Middle frontal gyrus (tissue), 1 donor: ENCODE data around the gene ZNF407.
"Not testable (repeated sequence)": the region's sequence is repeated elsewhere in the genome, so short reads cannot be mapped to it uniquely, and the experiment has no call there.

ENCODE experiments used
- DNase-seq: peaks from one replicate; pipeline ENCODE4 v3.0.0-alpha.2; 2015; ENCODE audit warnings: low spot score; ENCODE audit errors: extremely low spot score

Gene ZNF407, protein sequence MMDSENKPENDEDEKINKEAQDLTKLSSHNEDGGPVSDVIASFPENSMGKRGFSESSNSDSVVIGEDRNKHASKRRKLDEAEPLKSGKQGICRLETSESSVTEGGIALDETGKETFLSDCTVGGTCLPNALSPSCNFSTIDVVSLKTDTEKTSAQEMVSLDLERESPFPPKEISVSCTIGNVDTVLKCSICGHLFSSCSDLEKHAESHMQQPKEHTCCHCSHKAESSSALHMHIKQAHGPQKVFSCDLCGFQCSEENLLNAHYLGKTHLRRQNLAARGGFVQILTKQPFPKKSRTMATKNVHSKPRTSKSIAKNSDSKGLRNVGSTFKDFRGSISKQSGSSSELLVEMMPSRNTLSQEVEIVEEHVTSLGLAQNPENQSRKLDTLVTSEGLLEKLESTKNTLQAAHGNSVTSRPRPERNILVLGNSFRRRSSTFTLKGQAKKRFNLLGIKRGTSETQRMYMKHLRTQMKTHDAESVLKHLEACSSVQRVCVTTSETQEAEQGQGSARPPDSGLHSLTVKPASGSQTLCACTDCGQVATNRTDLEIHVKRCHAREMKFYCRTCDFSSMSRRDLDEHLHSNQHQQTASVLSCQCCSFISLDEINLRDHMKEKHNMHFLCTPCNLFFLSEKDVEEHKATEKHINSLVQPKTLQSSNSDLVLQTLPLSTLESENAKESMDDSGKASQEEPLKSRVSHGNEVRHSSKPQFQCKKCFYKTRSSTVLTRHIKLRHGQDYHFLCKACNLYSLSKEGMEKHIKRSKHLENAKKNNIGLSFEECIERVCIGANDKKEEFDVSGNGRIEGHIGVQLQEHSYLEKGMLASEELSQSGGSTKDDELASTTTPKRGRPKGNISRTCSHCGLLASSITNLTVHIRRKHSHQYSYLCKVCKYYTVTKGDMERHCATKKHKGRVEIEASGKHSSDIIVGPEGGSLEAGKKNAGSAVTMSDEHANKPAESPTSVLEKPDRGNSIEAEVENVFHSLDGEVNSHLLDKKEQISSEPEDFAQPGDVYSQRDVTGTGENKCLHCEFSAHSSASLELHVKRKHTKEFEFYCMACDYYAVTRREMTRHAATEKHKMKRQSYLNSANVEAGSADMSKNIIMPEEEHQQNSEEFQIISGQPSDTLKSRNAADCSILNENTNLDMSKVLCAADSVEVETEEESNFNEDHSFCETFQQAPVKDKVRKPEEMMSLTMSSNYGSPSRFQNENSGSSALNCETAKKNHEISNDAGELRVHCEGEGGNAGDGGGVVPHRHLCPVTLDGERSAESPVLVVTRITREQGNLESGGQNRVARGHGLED (N-terminal part only)

GRCh38 chr18:74597662-74598349 is at the start of gene ZNF407:
Gene ZNF407, plus strand, starts transcription at chr18:74597870. Its CDS starts 33,150 bp downstream, at chr18:74631020.
- peak; percentile 81 for DNase-seq

DNA sequence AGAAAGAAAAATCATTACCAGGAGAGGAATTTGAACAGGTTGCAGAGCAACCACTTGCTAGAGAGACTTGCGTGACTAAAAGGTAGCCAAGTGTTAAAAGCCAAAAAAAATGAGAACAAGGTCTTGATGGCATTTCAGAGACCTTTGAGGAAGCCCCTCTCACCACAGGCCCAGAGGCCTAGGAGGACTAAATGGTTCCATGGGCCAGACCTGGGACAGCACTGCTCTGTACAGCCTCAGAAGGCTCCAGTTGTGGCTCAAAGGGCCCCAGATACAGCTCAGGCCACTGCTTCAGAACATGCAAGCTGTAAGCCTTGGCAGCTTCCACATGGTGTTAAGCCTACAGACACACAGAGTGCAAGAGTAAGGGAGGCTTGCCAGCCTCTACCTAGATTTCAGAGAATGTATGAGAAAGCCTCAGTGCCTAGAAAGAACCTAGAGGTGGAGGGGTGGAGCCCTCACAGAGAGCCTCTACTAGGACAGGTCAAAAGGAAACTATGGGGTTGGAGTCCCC is 48.0 kb upstream of the ZNF407 start:
- DNase-seq, result no peak

DNA sequence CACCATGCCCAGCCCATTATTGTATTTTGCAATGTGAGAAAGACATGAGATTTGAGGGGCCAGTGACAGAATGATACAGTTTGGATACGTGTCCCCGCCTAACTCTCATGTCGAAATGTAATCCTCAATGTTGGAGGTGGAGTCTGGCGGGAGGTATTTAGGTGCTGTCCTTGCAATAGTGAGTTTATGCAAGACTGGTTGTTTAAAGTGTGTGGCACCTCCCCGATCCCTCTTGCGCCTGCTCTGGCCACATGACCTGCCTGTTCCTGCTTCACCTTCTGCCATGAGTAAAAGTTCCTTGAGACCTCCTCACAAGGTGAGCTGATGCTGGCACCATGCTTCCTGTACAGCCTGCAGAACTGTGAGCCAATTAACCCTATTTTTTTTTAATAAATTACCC is 46.8 kb upstream of the ZNF407 start:
- DNase-seq, result no peak

DNA sequence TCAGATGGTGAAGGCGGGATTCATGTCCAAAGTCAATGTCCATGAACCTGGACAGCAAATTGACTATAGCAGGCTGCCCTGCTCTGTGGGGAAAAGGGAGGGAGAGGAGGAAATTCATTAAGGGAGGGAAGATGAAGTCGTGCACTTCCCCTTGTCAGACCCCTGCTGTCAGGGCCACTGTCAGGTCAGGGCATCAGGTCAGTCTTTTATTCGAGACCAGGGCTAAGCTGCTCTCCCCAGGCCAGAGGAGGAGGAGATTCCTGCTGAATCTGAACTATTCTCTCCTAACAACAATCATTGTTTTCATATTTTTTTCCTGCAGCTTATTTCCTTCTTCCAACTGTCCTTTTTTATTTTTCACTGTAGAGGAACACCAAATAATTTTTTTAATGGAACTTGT is 46.2 kb upstream of the ZNF407 start:
- DNase-seq, result no peak

GRCh38 chr18:74551936-74552555 is 45.6 kb upstream of the ZNF407 start:
- peak; percentile 77 for DNase-seq

DNA sequence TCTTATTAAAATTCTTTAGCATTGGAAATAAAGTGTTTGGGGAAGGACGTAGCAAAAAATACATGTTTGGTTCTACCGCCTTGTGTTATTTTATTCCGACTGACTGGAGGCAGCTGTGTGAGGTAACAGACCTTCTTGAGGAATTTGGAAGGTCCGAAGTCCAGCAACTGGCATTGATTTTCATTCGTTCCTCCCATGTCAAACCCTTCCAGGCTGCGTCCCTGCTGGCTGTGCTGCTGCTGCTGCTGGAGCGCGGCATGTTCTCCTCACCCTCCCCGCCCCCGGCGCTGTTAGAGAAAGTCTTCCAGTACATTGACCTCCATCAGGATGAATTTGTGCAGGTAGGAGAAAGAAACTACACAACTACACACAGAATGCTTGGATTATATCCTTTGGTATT is 41.5 kb upstream of the ZNF407 start:
- DNase-seq, result no peak

DNA sequence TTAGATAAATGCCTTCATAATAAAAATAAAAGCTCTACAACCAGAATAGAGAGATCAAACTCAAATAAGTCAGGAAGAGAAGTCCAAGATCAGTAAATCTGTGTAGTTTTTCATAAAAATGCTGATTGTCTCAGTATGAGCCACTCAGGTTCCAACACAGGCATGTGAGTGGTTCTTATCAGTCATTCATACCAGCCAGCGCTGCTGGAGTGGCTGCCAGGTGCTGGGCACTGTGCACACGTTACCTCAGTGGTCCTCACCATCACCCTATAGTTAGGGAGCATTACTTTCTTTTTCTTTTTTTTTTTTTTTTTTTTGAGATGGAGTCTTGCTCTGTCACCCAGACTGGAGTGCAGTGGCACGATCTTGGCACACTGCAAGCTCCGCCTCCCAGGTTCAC is 39.6 kb upstream of the ZNF407 start:
- DNase-seq, result no peak

GRCh38 chr18:74562131-74562730 is 35.4 kb upstream of the ZNF407 start:
- no peak for DNase-seq

GRCh38 chr18:74562775-74563174 is 34.9 kb upstream of the ZNF407 start:
- DNase-seq, result no peak

DNA sequence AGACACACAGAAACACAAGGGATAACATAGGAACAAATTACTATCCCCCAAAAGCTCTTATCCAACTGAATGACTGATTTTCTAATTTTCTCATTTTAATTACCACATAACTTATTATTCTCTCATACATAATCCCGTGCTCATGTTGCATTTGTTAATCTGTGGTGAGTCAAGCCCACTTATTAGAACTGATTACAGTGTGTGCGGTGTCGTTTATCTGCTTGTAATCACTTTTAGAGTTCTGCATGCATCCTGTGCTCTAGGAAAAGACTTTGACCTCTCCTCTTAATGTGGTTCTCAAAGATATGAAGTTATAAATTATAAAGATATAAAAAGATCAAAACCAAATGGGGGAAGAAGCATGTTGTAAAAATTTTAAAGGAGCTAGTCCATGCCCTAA is 33.7 kb upstream of the ZNF407 start:
- no peak for DNase-seq

GRCh38 chr18:74565164-74565563 is 32.5 kb upstream of the ZNF407 start:
- not testable (repeated sequence) for DNase-seq

DNA sequence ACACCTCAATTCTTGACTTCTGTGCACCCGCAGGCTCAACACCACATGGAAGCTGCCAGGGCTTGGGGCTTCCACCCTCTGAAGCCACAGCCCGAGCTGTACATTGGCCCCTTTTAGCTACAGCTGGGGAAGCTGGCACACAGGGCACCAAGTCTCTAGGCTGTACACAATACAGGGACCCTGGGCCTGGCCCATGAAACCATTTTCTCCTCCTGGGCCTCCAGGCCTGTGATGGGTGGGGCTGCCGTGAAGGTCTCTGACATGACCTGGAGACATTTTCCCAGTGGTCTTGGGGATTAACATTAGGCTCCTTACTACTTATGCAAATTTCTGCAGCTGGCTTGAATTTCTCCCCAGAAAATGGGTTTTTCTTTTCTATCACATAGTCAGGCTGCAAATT is 31.7 kb upstream of the ZNF407 start:
- DNase-seq, result not testable (repeated sequence)

- DNase-seq, result no peak
Measured at GRCh38 chr18:74567822-74568221, 29.8 kb upstream of the ZNF407 start.

DNA sequence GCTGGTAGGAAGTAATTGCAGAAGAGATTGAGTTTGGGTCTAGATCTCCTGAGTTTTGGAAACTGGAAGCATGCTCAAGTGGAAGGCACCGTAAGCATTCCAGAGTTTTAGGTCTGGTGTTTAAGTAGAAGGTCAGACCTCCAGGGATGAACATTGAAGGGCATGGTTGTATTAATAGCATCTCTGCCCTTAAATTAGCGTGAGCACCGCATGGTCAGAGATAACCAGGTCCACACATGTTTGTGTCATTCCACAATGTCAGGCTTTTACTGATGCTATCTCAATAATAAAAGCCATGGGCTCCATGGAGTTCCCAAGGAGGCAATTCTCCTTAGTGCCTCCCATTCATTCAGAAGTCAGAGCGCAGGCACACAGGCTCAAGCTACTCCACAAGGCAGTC is 28.3 kb upstream of the ZNF407 start:
- DNase-seq, result no peak

GRCh38 chr18:74570266-74570665 is 27.4 kb upstream of the ZNF407 start:
- DNase-seq, result no peak

GRCh38 chr18:74571895-74572680 is 25.6 kb upstream of the ZNF407 start:
- no peak for DNase-seq

DNA sequence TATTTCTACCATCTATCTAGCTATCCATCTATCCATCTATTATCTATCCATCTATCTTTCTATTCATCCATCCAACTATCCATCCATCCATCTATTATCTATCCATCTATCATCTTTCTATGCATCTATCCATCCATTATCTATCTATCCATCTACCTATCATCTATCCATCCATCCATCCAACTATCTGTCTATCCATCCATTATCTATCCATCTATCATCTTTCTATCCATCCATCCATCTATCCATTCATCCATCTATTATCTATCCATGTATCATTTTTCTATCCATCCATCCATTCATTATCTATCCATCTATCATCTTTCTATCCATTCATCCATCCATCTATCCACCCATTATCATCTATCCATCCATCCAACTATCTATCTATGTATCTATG is 24.6 kb upstream of the ZNF407 start:
- DNase-seq, result no peak

GRCh38 chr18:74574916-74575315 is 22.8 kb upstream of the ZNF407 start:
- DNase-seq, result no peak

DNA sequence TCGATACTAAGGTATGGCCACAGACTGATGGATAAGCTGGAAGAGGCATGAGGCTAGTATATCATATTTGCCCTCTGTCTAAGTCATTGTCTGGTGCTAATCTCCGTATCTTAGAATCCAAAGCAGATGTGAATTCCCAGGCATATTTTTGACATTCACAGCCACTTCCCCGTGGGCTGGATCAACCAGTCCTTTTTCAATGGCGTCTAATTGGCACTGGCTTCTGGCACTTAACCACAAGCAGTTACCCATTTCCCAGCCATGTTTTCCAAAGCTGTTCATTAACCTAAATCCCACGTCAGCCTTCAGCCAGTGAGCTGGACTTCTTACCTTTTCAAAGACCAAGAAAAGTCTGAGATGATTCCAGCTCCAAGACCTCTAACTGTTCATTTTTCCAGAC is 20.7 kb upstream of the ZNF407 start:
- no peak for DNase-seq
